Prostate gland (tissue), 2 donors: Measurements from ENCODE around the gene GDF15.

Experiments
- POLR2AphosphoS5 ChIP-seq: sonication (generic); formaldehyde crosslinking; IDR thresholded peaks from one replicate; pipeline ENCODE4 v1.6.1; 2017; ENCODE audit warnings: antibody characterized with exemption
- TF ChIP-seq, protein P1 (sequence below), 4 experiments: fragments of 200-600 bp in 2 of 4; fragments of 450-650 bp in 2 of 4; sonication (generic) in 2 of 4; IDR thresholded peaks; 1 replicate in 3 of 4; 2 replicates in 1 of 4; pipeline ENCODE4 v1.5.1; 2016 to 2019; ENCODE audit warnings: antibody characterized with exemption in 4 of 4, mild to moderate bottlenecking in 2 of 4, moderate library complexity in 2 of 4

GRCh38 chr19:18373892-18374629 is 11.9 kb upstream of the GDF15 start:
- TF ChIP-seq, protein P1, sequence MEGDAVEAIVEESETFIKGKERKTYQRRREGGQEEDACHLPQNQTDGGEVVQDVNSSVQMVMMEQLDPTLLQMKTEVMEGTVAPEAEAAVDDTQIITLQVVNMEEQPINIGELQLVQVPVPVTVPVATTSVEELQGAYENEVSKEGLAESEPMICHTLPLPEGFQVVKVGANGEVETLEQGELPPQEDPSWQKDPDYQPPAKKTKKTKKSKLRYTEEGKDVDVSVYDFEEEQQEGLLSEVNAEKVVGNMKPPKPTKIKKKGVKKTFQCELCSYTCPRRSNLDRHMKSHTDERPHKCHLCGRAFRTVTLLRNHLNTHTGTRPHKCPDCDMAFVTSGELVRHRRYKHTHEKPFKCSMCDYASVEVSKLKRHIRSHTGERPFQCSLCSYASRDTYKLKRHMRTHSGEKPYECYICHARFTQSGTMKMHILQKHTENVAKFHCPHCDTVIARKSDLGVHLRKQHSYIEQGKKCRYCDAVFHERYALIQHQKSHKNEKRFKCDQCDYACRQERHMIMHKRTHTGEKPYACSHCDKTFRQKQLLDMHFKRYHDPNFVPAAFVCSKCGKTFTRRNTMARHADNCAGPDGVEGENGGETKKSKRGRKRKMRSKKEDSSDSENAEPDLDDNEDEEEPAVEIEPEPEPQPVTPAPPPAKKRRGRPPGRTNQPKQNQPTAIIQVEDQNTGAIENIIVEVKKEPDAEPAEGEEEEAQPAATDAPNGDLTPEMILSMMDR (IDR thresholded peaks at IDR 0.05), result no peak
- TF ChIP-seq POLR2AphosphoS5, result peak; percentile 55
